CD4-positive, alpha-beta T cell treated with Interleukin-6 at 100 ng/mL for 8 hours (primary cell): Measurements from ENCODE around the gene CFAP221.
A peak's percentile ranks its signal among the peaks of the same experiment; 100 is the strongest.

Experiments used
- DNase-seq: peaks from one replicate; pipeline ENCODE4 v3.0.0-alpha.2; 2020; ENCODE audit warnings: mixed read lengths, low spot score

CFAP221 gene

DNA sequence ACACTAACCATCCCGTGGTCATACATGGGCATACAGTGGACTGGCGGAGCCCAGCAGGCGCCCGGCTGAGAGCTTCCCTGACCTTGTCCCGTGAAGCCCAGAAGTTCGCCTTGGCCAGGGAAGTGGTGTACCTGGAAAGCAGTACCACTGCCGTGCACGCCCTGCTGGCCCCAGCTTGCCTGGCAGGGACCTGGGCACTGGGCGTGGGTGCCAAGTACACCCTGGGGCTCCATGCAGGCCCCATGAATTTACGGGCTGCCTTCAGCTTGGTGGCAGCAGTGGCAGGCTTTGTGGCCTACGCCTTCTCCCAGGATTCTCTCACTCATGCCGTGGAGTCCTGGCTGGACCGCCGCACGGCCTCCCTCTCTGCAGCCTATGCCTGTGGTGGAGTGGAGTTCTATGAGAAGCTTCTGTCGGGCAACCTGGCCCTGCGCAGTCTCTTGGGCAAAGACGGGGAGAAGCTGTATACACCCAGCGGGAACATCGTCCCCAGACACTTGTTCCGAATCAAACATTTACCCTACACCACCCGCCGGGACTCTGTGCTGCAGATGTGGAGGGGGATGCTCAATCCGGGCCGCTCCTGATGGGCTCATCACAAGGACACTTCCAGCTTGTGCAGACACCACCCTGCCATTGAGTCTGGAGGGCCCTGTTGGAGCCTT is 137.1 kb downstream of the CFAP221 start:
- DNase-seq: no peak

GRCh38 chr2:119681868-119682220 is 137.6 kb downstream of the CFAP221 start:
- no peak for DNase-seq

- no peak for DNase-seq
These were observed 138.3 kb downstream of the CFAP221 start for GRCh38 chr2:119682578-119682977.

DNA sequence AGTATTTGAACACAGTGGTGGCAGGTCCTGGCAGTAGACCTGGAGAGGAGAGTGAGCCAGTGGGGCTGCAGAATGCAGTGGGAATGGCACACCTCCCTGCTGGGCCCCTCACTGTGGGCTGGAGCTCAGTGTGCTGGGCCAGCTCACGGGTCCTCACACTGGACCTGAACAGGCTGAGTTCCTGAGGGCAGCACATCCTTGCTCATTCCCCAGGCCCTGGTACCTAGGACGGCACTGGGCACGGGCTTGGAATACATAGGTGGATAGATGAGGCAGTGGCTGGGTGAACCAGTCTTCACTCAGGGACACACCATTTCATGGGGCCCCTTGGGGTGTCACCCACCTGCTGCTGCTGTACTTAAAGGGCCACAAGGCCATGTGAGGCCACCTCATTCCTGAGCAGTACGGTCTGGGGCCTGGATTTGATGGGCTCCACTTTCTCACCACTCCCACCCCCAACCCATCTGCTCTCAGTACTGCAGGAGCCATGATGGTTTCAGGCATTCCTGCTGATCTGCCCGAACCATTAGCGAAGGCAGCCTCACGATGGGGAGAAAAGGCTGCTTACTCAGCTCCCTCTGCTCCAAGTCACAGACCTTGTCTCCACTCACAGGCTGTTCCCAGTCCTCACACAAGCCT is 138.9 kb downstream of the CFAP221 start:
- no peak for DNase-seq

GRCh38 chr2:119683713-119684443 is 139.6 kb downstream of the CFAP221 start:
- no peak for DNase-seq

DNA sequence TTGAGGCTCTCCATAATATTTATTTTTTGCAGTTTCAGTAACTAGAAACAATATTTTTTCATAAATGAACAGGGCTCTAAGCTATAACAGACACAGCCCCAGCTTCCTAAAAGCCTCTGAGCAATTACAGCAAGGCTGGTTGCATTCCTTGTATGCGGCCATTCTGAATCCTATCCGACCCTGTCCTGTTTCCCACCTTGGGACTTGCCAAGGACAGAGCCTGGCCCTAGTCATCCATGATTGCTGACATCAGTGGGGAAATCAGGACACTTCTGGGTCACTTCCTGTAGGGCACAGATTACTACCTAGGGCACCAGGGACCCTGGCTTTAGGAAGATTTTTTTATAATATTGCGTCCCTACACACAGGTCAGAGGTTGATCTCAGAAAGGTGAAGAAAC is 140.3 kb downstream of the CFAP221 start:
- DNase-seq: no peak

- DNase-seq: no peak
These were observed 144.4 kb downstream of the CFAP221 start for GRCh38 chr2:119688616-119689015.

DNA sequence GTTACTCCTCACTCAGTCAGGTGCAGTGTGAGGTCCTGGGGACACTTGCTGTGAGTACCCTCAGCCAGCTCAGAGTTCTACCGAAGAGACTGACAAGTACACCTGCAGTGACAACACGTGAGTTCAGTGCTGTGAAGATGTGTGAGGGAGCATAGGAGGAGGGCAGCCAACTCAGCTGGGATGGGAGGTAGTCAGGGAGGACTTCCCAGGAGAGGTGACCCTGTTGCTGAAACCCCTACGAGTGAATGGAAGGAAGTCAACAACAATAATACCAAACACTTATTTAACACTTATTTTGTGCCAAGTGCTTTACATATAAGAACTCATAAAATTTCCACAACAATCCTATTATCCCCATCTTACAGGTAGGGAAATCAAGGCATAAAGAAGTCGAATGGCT is 145.0 kb downstream of the CFAP221 start:
- DNase-seq: no peak

GRCh38 chr2:119691189-119691588 is 146.9 kb downstream of the CFAP221 start:
- no peak for DNase-seq

- no peak for DNase-seq
These were observed 147.5 kb downstream of the CFAP221 start for GRCh38 chr2:119691651-119692245.

- no peak for DNase-seq
These were observed 148.1 kb downstream of the CFAP221 start for GRCh38 chr2:119692310-119692709.

- DNase-seq: no peak
These were observed 148.7 kb downstream of the CFAP221 start for GRCh38 chr2:119692954-119693353.

- DNase-seq: no peak
These were observed 149.3 kb downstream of the CFAP221 start for GRCh38 chr2:119693567-119693966.

DNA sequence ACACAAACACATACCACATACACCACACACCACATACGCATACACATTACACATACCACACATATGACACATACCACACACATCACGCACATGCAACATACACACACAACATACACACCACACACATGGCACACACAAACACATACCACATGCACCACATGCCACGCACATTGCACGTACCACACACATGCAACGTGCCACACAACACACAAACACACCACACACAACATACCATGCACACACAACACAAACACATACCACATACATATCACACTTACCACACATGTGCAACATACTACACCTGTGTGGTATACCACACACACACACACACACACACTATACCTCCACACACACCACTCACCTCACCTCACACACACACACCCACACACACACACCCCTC is 149.7 kb downstream of the CFAP221 start:
- no peak for DNase-seq

- DNase-seq: no peak
These were observed 150.2 kb downstream of the CFAP221 start for GRCh38 chr2:119694470-119694844.

- peak; percentile 25 for DNase-seq
These were observed 150.7 kb downstream of the CFAP221 start for GRCh38 chr2:119694845-119695521.

DNA sequence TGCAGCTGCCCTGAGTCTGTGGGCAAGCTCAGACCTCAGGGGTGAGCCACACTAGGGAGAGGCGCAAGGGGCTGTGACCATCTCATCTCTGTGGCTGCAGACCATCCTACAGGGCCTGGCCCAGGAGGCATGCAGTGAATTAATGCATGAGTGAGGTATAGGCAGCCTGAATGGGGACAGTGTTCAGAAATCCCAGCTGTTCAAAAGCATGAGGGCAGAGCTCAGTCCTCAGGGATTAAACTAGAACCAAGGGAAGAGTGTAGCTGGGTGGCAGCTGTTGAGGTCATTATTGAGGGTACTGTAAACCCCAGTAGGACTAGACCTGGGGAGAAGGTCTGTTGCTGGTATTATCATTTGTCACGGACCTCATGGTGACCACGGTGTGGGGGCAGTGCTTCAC is 151.8 kb downstream of the CFAP221 start:
- DNase-seq: no peak

- no peak for DNase-seq
These were observed 152.3 kb downstream of the CFAP221 start for GRCh38 chr2:119696494-119697030.

DNA sequence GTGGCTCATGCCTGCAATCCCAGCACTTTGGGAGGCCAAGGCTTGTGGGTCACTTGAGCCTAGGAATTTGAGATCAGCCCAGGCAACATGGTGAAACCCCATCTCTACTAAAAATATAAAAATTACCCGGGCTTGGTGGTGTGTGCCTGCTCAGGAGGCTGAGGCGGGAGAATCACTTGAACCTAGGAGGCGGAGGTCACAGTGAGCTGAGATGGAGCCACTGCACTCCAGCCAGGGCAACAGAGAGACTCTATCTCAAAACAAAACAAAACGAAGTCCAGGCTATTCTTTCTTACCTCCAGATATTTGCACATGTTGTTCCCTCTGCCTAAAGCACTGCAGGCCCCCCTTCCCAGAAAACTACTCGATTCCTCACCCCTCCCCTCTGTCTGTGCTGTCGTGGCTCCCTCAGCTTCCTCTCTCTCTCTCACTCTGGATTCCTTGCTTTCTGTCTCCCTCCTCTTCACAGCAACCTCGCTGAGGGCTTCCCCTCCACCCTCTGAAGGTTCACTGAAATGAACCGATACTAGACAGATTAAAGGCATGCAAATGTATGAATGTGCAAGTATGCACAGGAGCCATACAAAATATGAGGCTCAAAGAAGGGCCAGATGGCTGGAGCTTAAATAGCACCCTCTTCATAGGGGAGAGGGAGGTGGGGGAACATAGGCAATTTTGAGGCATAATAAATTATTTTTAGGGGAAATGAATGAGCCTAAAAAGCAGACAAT is 153.2 kb downstream of the CFAP221 start:
- DNase-seq: peak; percentile 12

- DNase-seq: no peak
These were observed 154.0 kb downstream of the CFAP221 start for GRCh38 chr2:119698246-119698645.

GRCh38 chr2:119699016-119699606 is 154.9 kb downstream of the CFAP221 start:
- DNase-seq: no peak
